Neuronal stem cell (in vitro differentiated cells): ENCODE data around the gene CCDC183.

ENCODE experiments used
- DNase-seq: peaks from one replicate; pipeline ENCODE4 v3.0.0-alpha.2; 2013; ENCODE audit warnings: low spot score
- H2AFZ ChIP-seq: one replicate; pipeline ENCODE4 v1.6.1; 2013; ENCODE audit warnings: mild to moderate bottlenecking, low read length, inconsistent platforms
- H2AK5ac ChIP-seq: 2 replicates; pipeline ENCODE4 v1.6.1; 2013; ENCODE audit warnings: low read depth, mild to moderate bottlenecking, inconsistent platforms, low read length, moderate library complexity, mixed read lengths
- H2BK120ac ChIP-seq: 2 replicates; pipeline ENCODE4 v1.6.1; 2013; ENCODE audit warnings: low read depth, mild to moderate bottlenecking, inconsistent platforms, low read length, moderate library complexity, mixed read lengths
- H2BK12ac ChIP-seq: one replicate; pipeline ENCODE4 v1.6.1; 2013; ENCODE audit warnings: low read length, inconsistent platforms
- H2BK15ac ChIP-seq: 2 replicates; pipeline ENCODE4 v1.6.1; 2013; ENCODE audit warnings: mild to moderate bottlenecking, low read length, inconsistent platforms, mixed read lengths
- H2BK5ac ChIP-seq: one replicate; pipeline ENCODE4 v1.6.1; 2013; ENCODE audit warnings: inconsistent platforms, mild to moderate bottlenecking, low read length, moderate library complexity
- H3K14ac ChIP-seq: one replicate; pipeline ENCODE4 v1.6.1; 2013; ENCODE audit warnings: low read length, inconsistent platforms
- H3K18ac ChIP-seq: 2 replicates; pipeline ENCODE4 v1.6.1; 2013; ENCODE audit warnings: low read length, inconsistent platforms
- H3K23ac ChIP-seq: 2 replicates; pipeline ENCODE4 v1.6.1; 2013; ENCODE audit warnings: low read depth, mild to moderate bottlenecking, mixed read lengths, low read length, inconsistent platforms; ENCODE audit not compliant: poor library complexity
- H3K27ac ChIP-seq: replicated peaks from 3 replicates; pipeline ENCODE4 v1.5.1; 2013; ENCODE audit warnings: low read length, inconsistent platforms
- H3K27me3 ChIP-seq, 3 experiments: 2 replicates each; pipeline ENCODE4 v1.6.1; 2013; ENCODE audit warnings: low read length in 3 of 3, mild to moderate bottlenecking in 2 of 3, inconsistent platforms in 1 of 3, low read depth in 1 of 3, mixed read lengths in 1 of 3, moderate library complexity in 1 of 3; ENCODE audit not compliant: control insufficient read depth in 3 of 3, insufficient read depth in 3 of 3
- H3K36me3 ChIP-seq, 2 donors: replicated peaks in 1 of 2; 2 replicates each; pipeline ENCODE4 v1.6.1; 2013; ENCODE audit warnings: low read length in 2 of 2; ENCODE audit not compliant: control insufficient read depth in 2 of 2, insufficient read depth in 2 of 2
- H3K4ac ChIP-seq: 2 replicates; pipeline ENCODE4 v1.6.1; 2013; ENCODE audit warnings: inconsistent platforms, mild to moderate bottlenecking, low read length, moderate library complexity
- H3K4me1 ChIP-seq, 2 donors: 1 replicate in 1 of 2; 2 replicates in 1 of 2; pipeline ENCODE4 v1.6.1; 2013; ENCODE audit warnings: low read length in 2 of 2, low read depth in 1 of 2; ENCODE audit not compliant: control insufficient read depth in 2 of 2, insufficient read depth in 1 of 2
- H3K4me2 ChIP-seq: one replicate; pipeline ENCODE4 v1.6.1; 2013; ENCODE audit warnings: mild to moderate bottlenecking, low read length, inconsistent platforms; ENCODE audit not compliant: insufficient read depth, poor library complexity, severe bottlenecking
- H3K4me3 ChIP-seq, 2 donors: 2 replicates each; pipeline ENCODE4 v1.5.1; 2013; ENCODE audit warnings: low read length in 2 of 2, mild to moderate bottlenecking in 2 of 2, inconsistent platforms in 1 of 2, moderate library complexity in 1 of 2
- H3K79me1 ChIP-seq: one replicate; pipeline ENCODE4 v1.6.1; 2013; ENCODE audit warnings: low read depth, mild to moderate bottlenecking, inconsistent platforms, low read length, moderate library complexity
- H3K9ac ChIP-seq: one replicate; pipeline ENCODE4 v1.6.1; 2013; ENCODE audit warnings: mild to moderate bottlenecking, low read depth, low read length, inconsistent platforms; ENCODE audit not compliant: poor library complexity
- H3K9me3 ChIP-seq, 2 donors: replicated peaks in 1 of 2; 2 replicates each; pipeline versions ENCODE3 to v1.6.1; 2013; ENCODE audit warnings: low read length in 2 of 2, mild to moderate bottlenecking in 2 of 2, inconsistent platforms in 1 of 2, low read depth in 1 of 2, mixed read lengths in 1 of 2, moderate library complexity in 1 of 2; ENCODE audit not compliant: control insufficient read depth in 2 of 2, insufficient read depth in 1 of 2
- H4K8ac ChIP-seq: one replicate; pipeline ENCODE4 v1.6.1; 2013; ENCODE audit warnings: low read depth, mild to moderate bottlenecking, inconsistent platforms, low read length, moderate library complexity
- H4K91ac ChIP-seq: one replicate; pipeline ENCODE4 v1.6.1; 2013; ENCODE audit warnings: low read length, low read depth, mild to moderate bottlenecking, inconsistent platforms; ENCODE audit not compliant: poor library complexity
- WGBS, 2 donors: extraction: QIAGEN DNeasy Blood & Tissue Kit; methylation state at CpG; one replicate each; pipeline ENCODE4 v1.1.7; 2013; ENCODE audit warnings: missing lambda C conversion rate in 2 of 2, mixed read lengths in 1 of 2; ENCODE audit not compliant: insufficient read length in 2 of 2, insufficient replicate concordance in 1 of 2; ENCODE audit errors: extremely low coverage in 2 of 2; 5-methylcytosine and 5-hydroxymethylcytosine counted together

The CCDC183 gene

GRCh38 chr9:136850866-136851775, 55.0 kb downstream of the CCDC183 start:
- Histone ChIP-seq H3K27me3 (peaks cover 0 to 10% (median 7%) of the 10 kb centered on the region in 3 experiments), H3K79me1 (peaks cover 21% of the 10 kb centered on the region), H2BK120ac (peak overlapping the region; percentile 81), H3K4ac (no peak overlapping the region), H2AFZ (no peak overlapping the region), H3K23ac (no peak overlapping the region), H3K4me2 (no peak overlapping the region), H2AK5ac (peak overlapping the region; percentile 100), H4K8ac (no peak overlapping the region), H3K9ac (no peak overlapping the region), H2BK15ac (no peak overlapping the region), H3K18ac (no peak overlapping the region), H4K91ac (no peak overlapping the region), H3K36me3 (peaks cover 16 to 26% of the 10 kb centered on the region in 2 donors), H2BK12ac (no peak overlapping the region), H3K9me3 (peaks cover 0 to 5% of the 10 kb centered on the region in 2 donors), H3K14ac (no peak overlapping the region), H2BK5ac (peak overlapping the region; percentile 84), H3K27ac (no peak overlapping the region), H3K4me3 (peak overlapping the region in 1 of 2 donors; percentile 96), H3K4me1 (peaks cover 9 to 19% of the 10 kb centered on the region in 2 donors)
- no peak for DNase-seq
- no CpG with 5 or more reads among the region's 23 CpGs for WGBS, 2 donors

GRCh38 chr9:136851941-136852663, 56.0 kb downstream of the CCDC183 start, which contains the start of gene MAMDC4:
Gene MAMDC4 (plus strand): TSS chr9:136852346. CDS start chr9:136852417, 71 bp downstream.
- Histone ChIP-seq H4K8ac (peak within 1 kb of the TSS; percentile 95), H2AK5ac (peak within 1 kb of the TSS; percentile 79), H4K91ac (no peak within 1 kb of the TSS), H3K79me1 (peaks cover 14% of the 10 kb centered on the region), H3K4me2 (no peak within 1 kb of the TSS), H3K14ac (no peak within 1 kb of the TSS), H3K23ac (peak within 1 kb of the TSS; percentile 23), H3K27ac (no peak within 1 kb of the TSS), H2BK15ac (no peak within 1 kb of the TSS), H3K4me3 (peak within 1 kb of the TSS; percentile 4 to 31), H3K36me3 (peaks cover 16 to 30% of the 10 kb centered on the region in 2 donors), H3K9me3 (no peaks in the 10 kb centered on the region), H3K18ac (peak within 1 kb of the TSS; percentile 19), H3K9ac (peak within 1 kb of the TSS; percentile 70), H3K27me3 (no peaks in the 10 kb centered on the region), H2BK5ac (peak within 1 kb of the TSS; percentile 84), H2BK12ac (no peak within 1 kb of the TSS), H3K4ac (no peak within 1 kb of the TSS), H2AFZ (no peak within 1 kb of the TSS), H2BK120ac (no peak within 1 kb of the TSS), H3K4me1 (peaks cover 9 to 11% of the 10 kb centered on the region in 2 donors)
- no CpG with 5 or more reads among the region's 23 CpGs for WGBS, 2 donors
- DNase-seq = no peak

GRCh38 chr9:136852664-136853595, 56.8 kb downstream of the CCDC183 start:
- Histone ChIP-seq H3K23ac (peak overlapping the region; percentile 5), H4K91ac (no peak overlapping the region), H3K4me3 (peak overlapping the region in 1 of 2 donors; percentile 31), H3K9ac (no peak overlapping the region), H3K4me2 (no peak overlapping the region), H3K27ac (no peak overlapping the region), H3K36me3 (peaks cover 16 to 30% of the 10 kb centered on the region in 2 donors), H2BK5ac (peak overlapping the region; percentile 84), H2BK15ac (no peak overlapping the region), H3K27me3 (no peaks in the 10 kb centered on the region), H3K9me3 (no peaks in the 10 kb centered on the region), H3K79me1 (peaks cover 16% of the 10 kb centered on the region), H2BK12ac (no peak overlapping the region), H3K4ac (no peak overlapping the region), H2BK120ac (no peak overlapping the region), H3K14ac (no peak overlapping the region), H3K4me1 (peaks cover 9% of the 10 kb centered on the region in 2 donors), H2AFZ (no peak overlapping the region), H2AK5ac (peak overlapping the region; percentile 79), H3K18ac (peak overlapping the region; percentile 19), H4K8ac (no peak overlapping the region)
- no peak for DNase-seq
- WGBS, 2 donors = no CpG with 5 or more reads among the region's 29 CpGs
